Amygdala (tissue), 56 donors: ENCODE data around the gene ZNF155.
A peak's percentile ranks its signal among the peaks of the same experiment; 100 is the strongest.

ENCODE experiments used
- DNase-seq, 56 donors: peaks; one replicate each; lab custom pipeline; 2025; lab: John Stamatoyannopoulos, UW

Gene ZNF155

DNA sequence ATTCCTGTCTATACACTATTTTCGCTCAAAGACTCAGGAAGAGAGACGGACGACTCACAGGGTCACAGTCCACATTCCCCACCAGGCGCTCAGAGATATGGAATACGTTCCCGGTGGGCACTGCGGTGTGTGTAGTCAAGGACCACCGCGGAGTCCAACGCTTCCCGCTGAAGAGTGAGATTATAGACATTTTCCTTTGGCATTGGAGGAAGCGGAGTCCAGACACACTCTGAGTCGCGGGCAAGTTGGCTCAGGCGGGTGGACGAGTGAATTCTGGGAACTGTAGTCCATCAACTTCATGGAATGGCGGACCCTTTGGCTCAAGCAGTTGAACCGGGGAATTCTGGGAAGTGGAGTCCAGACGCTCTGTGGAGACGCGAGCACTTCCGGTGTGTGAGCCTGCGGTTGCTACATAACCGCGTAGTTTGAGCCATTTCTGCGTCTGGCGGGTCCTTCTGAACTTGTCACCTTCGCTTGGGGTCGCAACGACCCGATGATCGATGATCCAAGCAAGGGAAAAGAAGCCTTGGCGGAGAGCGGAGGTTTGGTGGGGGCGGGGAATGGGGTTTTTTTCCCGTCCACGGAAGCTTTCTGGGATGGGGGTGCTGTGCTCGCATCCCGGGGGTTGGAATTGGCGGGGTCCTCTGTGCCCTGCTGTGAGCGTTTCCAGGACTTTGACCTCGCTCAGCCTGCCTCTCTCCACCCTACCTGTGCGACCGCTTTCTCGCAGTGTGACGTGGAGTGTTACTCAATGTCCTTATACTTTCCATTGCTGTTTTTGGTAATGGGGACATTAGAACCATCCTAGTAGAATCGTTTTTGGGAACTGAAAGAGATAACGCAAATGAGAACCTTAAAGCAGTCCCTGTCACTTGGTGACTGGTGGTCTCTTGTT lies 18.8 kb downstream of the ZNF155 start, which contains the start of gene ZNF230:
Gene ZNF230, plus strand, starts transcription at position 392 of the 895 bp plus-strand sequence. CDS start 4,122 bp downstream, outside the sequence.
- peak; percentile 38 to 97 (median 88) for DNase-seq

- peak in 1 of 56 donors; percentile 4 for DNase-seq
Measured at GRCh38 chr19:44003461-44004009, 19.5 kb downstream of the ZNF155 start.

- DNase-seq: no peak
Measured at GRCh38 chr19:44005973-44006372, 22.0 kb downstream of the ZNF155 start.

- DNase-seq: no peak
Measured at GRCh38 chr19:44007473-44007872, 23.5 kb downstream of the ZNF155 start.

GRCh38 chr19:44010468-44010867 lies 26.5 kb downstream of the ZNF155 start:
- no peak for DNase-seq

DNA sequence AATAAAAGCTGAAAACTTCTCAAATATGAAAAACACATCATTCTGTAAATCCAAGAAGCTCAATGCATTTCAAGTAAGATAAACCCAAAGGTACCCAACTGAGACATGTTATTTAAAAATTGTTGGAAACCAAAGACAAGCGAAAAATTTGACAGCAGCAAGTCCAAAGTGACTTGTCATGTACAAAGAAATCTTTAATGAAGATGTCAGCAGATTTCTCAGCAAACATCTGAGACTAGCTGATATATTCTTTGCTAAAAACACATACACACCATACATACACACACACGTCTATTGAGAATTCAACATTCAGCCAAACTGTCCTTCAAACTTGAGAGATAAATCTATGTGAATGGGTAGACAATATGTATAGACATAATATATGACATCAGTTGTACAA lies 35.5 kb downstream of the ZNF155 start:
- DNase-seq: no peak

- DNase-seq: no peak
Measured at GRCh38 chr19:44021221-44021620, 37.2 kb downstream of the ZNF155 start.

GRCh38 chr19:44024900-44025216 lies 40.9 kb downstream of the ZNF155 start:
- DNase-seq: no peak

GRCh38 chr19:44025217-44025936 lies 41.4 kb downstream of the ZNF155 start, which contains the start of gene ZNF222:
TSS of gene ZNF222 (plus strand) at chr19:44025379. CDS start at chr19:44025437, 58 bp downstream.
- DNase-seq: peak; percentile 3 to 92 (median 72)

- no peak for DNase-seq
Measured at GRCh38 chr19:44026622-44027021, 42.6 kb downstream of the ZNF155 start.

DNA sequence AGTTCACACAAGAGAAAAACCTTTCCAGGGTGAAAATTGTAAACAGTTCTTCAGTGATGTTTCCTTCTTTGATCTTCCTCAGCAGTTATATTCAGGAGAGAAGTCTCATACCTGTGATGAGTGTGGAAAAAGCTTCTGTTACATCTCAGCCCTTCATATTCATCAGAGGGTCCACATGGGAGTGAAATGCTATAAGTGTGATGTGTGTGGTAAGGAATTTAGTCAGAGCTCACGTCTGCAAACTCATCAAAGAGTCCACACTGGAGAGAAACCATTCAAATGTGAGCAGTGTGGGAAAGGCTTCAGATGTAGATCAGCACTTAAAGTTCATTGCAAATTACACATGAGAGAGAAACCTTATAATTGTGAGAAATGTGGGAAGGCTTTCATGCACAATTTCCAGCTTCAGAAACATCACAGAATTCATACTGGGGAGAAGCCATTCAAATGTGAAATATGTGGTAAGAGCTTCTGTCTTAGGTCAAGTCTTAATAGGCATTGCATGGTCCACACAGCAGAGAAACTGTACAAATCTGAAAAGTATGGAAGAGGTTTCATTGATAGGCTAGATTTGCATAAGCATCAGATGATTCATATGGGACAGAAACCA lies 48.1 kb downstream of the ZNF155 start:
- DNase-seq: no peak

DNA sequence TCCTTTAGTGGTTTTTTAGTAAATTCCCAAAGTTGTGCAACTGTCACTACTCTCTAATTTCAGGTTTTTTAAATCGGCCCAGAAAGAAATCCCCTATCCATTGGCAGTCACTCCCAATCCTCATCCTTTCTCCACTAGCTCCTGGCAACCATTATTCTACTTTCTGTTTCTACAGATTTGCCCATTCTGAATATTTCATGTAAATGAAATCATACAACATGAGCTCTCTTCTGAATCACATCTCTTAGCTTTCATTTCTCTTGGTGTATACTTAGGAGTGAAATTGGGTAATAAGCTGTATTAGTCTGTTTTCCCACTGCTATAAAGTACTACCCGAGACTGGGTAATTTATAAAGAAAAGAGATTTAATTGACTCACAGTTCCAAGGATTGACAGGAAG lies 58.2 kb downstream of the ZNF155 start:
- DNase-seq: no peak
